NCI-H128 (cell line): ENCODE measurements around the gene THY1.
"Not testable (repeated sequence)": the region's sequence is repeated elsewhere in the genome, so short reads cannot be mapped to it uniquely, and the experiment has no call there.

Source experiments
- DNase-seq: peaks from one replicate; lab custom pipeline; 2025; ENCODE audit not compliant: unreplicated experiment; lab: John Stamatoyannopoulos, UW

Gene THY1

DNA sequence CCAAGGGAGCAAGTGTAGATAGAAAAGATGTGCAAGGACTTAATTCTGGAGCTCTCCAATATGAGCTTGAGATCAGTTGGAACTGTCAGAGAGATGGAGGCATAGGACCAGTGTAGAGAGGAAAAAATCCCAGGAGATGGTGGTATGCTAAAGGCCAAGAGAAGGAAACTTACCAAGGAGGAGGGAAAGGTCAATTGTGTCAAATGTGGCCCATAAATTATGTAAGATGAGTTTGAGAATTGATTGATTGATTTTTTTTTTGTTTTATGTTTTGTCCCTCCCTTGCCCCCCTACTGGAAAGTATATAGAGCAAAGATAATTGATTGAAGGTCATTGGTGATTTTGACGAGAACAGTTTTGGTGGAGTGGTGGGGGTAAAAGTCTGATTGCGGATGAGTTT lies 38.6 kb downstream of the THY1 start:
- DNase-seq = no peak

DNA sequence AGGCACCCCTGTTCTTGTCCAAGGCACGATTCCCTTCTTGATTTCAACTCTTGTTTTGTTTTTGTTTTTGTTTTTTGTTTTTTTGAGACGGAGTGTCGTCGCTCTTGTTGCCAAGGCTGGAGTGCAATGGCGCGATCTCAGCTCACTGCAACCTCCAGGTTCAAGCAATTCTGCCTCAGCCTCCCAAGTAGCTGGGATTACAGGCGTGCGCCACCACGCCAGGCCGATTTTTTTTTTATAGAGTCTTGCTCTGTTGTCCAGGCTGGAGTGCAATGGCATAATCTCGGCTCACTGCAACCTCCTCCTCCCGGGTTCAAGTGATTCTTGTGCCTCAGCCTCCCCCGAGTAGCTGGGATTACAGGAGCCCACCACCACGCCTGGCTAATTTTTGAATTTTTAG lies 40.5 kb downstream of the THY1 start:
- DNase-seq = not testable (repeated sequence)

GRCh38 chr11:119382101-119382500 lies 40.9 kb downstream of the THY1 start:
- no peak for DNase-seq

DNA sequence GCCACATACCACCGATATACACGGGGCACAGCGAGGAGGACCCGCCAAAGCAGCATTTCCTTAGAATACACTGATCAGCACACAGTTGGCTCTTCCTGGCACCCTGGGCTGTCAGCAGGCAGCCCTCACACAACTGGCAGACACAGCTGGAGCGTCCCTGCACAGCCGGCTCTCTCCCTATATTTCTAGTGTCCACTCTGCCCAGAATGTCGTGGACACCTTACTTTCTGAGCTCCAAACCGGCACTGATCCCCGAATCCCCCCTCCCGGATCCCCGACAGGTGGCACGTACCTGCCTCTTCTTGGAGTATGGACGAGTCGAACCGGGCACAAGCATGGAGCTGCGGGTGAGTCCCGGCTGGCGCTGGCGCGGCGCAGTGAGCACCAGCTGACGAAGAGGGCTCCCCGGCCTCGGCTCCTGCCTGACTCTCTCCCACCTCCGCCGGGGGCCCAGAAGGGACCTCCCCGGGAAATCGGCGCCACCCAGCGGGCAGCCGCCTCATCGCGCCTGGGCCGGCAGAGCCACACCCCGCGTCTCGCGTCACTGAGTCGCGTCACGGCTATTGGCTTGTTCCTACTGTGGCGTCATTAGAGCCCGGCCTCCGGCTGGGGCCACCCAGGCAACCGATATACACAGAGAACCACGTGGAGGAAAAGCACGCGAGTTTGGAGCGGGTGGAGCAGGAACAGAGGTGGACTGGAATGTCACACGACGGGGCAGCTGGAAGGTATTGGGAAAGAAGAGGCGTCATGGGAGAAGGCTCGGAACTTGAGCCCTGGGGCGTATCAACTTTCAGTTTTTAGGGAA lies 41.6 kb downstream of the THY1 start, which contains the start of gene USP2:
USP2 (minus strand) TSS at position 510 of the 808 bp plus-strand sequence. CDS start 8,210 bp downstream, outside the sequence.
- DNase-seq = peak; percentile 86

GRCh38 chr11:119380827-119381180 lies 42.2 kb downstream of the THY1 start:
- DNase-seq = no peak

DNA sequence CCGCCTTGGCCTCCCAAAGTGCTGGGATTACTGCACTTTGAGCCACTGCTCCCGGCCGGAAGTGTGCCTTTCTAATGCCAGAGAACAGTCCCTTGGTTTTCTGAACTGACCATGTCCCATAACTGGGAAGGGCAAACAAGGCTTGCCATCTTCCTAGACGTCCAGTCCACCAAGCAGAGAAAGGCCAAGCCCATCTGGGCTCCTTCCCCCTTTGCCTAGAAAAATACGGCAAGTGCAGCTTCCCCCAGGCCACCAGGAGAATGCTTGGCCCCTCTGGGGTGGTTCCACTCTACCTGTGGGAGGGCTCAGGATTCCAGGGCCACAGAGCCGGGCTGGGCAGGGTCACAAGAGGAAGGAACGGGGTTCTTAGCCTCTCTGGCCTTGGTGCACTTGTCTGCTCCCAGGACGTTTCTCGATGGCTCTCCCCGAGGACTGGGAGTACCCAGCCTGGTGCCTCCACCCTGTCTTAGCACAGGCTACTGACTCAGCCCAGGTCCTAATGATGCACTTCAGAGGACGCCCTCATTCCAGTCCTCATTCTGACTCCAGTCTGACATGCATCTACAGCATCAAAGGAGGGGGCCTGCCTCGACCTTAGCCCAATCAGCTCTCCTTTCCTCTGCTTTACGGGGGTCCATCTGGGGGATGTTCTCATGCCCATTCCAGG lies 42.7 kb downstream of the THY1 start:
- DNase-seq = no peak

- no peak for DNase-seq
These were observed 44.0 kb downstream of the THY1 start for GRCh38 chr11:119378851-119379465.

- DNase-seq = no peak
These were observed 44.9 kb downstream of the THY1 start for GRCh38 chr11:119377961-119378667.

GRCh38 chr11:119377112-119377901 lies 45.7 kb downstream of the THY1 start:
- no peak for DNase-seq

- no peak for DNase-seq
These were observed 46.6 kb downstream of the THY1 start for GRCh38 chr11:119376197-119376847.

DNA sequence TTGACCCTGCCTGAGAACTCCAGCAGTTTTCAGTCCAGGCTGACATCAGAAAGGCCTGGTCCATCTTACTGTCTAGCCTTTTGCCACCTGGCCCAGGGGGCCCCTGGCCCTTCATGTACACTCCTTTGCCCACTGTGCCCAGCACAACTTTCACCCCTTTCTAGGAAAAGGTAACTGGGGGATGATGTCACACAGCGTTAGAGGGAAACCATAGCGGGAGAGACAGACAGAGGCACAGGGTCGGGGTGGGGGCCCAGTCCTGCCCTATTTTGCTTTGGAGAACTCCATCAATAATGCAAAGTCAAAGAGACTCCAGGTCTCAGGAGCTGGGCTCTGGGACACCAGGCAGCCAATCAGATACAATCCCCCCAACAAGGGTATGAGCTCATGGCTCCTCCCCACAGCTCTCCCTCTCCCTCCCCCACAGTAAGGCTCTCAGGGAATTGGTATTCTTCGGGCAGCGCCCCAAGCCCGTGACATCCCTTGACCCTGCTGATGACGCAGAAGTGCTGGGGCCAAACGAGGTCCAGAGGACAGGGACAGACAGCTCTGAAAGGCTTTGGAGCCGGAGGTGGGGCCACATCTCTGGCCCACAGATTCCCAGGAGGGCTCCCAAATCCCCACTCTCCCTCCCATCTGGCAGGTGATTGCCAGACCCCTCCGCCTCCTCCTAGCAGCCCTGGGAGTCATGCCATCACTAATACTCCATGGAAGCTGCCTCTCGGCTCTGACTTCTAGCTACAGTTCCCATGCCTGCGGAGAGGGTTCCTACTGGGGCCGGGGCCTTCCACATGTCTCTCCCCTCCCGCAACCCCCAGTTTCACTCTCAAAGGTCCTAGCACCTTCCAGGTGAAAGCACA lies 47.4 kb downstream of the THY1 start:
- no peak for DNase-seq

GRCh38 chr11:119374632-119375336 lies 48.2 kb downstream of the THY1 start:
- no peak for DNase-seq

- no peak for DNase-seq
These were observed 48.9 kb downstream of the THY1 start for GRCh38 chr11:119373921-119374631.

DNA sequence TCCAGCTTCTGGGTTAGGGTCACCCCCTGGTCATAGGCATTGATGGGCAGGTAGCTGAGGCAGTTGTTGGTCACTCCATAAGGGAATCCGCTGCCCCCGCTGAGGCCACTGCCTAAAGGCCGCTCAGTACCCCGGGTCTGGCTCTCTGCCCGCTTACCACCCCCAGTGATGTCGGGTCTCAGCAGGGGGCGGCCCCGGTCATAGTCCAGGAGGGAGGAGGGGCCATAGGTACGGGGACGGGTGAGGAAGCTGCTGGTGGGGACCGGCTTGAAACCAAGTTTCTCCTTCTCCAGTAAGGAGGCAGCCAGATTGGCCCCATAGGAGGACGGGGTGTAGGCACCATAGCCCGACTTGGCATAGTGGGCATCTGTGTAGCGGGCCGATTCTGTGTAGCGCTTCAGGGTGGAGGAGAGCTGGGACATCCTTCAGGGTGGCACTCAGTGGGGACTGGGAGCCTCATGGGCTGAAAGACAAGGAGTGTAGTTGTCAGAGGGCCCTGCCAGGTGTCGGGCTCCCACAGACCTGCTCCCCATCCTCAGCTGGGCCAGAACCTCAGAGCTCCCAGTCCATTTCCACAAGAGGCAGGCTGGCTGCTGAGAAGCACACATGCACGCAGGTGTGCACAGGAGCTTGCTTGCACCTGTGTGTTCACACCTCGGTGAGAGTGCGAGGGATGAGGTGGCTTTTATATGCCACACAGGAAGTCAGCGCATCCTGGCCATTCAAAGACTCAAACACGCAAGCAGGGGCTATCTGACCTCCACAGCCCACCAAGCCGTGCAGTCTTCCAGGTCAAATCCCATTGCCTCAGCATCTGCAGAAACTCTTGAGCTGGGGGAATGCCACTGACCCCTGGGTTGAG lies 49.7 kb downstream of the THY1 start:
- no peak for DNase-seq

DNA sequence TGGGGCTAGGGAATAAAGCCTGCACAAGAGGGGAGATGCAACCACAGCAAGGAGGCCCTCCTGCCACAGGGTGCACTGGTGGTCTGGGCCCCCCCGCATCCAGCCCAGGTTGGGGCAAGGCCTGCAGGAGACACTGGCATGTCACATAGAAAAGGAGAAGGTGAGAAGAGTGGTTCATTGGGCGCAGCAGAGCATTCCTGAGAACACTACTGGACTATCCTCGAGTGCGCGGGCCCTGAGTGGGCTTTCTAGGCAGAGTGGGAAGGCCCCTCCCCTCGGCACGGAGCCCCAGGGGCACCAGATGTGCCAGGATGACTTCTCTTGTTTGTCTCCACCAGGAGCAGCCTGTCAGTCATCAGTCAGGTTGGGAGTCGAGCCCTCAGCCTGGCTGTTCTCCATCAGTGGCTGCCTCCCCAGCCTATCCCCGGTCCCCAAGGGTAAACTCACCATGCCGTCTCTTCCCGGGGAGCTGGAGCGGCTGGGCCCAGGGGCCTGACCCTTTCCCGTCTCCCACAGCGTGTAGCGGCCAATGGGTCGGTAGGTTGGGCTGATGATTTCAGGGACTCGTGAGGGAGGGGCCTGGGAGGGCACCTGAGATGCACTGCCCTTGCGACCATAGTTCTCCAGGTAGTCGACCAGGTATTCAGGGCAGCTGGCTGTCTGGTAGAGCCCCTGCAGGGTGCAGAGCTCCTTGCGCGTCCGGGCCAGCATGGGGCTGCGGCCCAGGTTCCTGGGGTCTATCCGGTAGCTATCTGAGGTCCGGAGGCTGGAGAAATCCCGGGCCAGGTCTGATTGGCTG lies 50.5 kb downstream of the THY1 start:
- DNase-seq = no peak

GRCh38 chr11:119371778-119372182 lies 51.2 kb downstream of the THY1 start:
- no peak for DNase-seq
